NT2/D1 (cell line): ENCODE results near the gene TSEN15.

Experiments used
- SUZ12 ChIP-seq: IDR thresholded peaks from 2 replicates; pipeline ENCODE4 v1.6.1; 2011; ENCODE audit not compliant: insufficient read length, insufficient read depth; ENCODE audit errors: extremely low read depth
- YY1 ChIP-seq: IDR thresholded peaks from 2 replicates; pipeline ENCODE4 v1.6.1; 2011; ENCODE audit not compliant: insufficient read length, insufficient read depth
- ZNF274 ChIP-seq: IDR thresholded peaks from 2 replicates; pipeline ENCODE4 v1.6.1; 2011; ENCODE audit warnings: mild to moderate bottlenecking, low read depth, low read length

DNA sequence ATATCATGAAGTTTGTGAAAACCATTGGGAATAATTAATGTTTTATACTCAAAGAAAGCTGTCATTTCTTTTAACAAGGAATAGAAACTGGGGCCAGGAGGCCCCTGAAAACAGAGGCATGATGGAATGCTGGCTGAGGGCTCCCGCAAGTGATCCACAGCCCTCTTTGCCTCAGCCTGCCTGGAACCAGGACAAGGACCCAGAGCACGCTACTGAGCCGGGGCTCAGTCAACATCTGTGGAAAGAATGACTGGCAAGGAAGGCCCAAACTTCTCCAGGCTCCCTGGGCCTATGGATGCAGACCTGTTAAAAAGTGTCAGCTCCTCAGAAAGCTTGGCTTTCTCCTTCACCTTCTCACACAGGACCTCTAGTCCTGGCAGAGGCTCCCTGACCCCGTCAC is 46.6 kb upstream of the TSEN15 start:
- no peak for TF ChIP-seq YY1
- no peak for TF ChIP-seq ZNF274
- TF ChIP-seq SUZ12: no peak
